Measurements from ENCODE around the gene DVL1. TPM values are rescaled to one million over a fixed set of nuclear protein-coding genes. Genes with fewer than 3 reads are reported as not detected.
A peak's percentile ranks its signal among the peaks of the same experiment; 100 is the strongest.

Gene DVL1
- total and polyA plus RNA-seq, 2 of the 13 experiments (the other 11 are each of a cell fraction or from before 2014, with no cell fraction given) = 30.8 to 60.4 TPM

DNA sequence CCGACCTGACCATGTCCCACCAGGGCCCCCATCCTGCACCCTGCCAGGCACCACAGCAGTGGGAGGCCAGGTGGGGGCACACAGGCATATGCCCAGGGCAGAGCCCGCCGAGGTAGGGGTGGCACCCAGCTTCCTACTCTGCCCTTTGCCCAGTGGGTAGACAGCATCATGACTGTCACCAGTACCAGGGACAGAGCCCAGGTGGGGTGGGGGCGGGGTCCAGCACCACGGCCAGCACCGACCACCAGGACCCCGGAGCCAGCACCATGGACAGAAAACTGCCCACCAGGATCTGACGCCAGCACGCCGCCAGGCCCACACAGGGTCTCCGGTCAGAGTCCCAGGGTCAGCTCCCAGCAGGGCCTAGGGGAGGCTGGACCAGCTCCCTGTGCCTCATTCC is 14.4 kb downstream of the DVL1 start (continued):
- TF ChIP-seq, protein P1, sequence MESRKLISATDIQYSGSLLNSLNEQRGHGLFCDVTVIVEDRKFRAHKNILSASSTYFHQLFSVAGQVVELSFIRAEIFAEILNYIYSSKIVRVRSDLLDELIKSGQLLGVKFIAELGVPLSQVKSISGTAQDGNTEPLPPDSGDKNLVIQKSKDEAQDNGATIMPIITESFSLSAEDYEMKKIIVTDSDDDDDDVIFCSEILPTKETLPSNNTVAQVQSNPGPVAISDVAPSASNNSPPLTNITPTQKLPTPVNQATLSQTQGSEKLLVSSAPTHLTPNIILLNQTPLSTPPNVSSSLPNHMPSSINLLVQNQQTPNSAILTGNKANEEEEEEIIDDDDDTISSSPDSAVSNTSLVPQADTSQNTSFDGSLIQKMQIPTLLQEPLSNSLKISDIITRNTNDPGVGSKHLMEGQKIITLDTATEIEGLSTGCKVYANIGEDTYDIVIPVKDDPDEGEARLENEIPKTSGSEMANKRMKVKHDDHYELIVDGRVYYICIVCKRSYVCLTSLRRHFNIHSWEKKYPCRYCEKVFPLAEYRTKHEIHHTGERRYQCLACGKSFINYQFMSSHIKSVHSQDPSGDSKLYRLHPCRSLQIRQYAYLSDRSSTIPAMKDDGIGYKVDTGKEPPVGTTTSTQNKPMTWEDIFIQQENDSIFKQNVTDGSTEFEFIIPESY (CRISPR knock-in tag; IDR thresholded peaks at IDR 0.05) = no peak
- TF ChIP-seq ZNF841 (CRISPR knock-in tag; IDR thresholded peaks at IDR 0.05; ENCODE audit: borderline replicate concordance) (no peak), NR2F1 (CRISPR knock-in tag; IDR thresholded peaks at IDR 0.05) (no peak), ZNF264 (CRISPR knock-in tag; IDR thresholded peaks at IDR 0.05) (no peak), RELA (CRISPR knock-in tag; IDR thresholded peaks at IDR 0.05) (no peak), ZNF570 (CRISPR knock-in tag; IDR thresholded peaks at IDR 0.05; ENCODE audit: borderline replicate concordance) (0 out of 2 replicates have a peak, but pooled peaks have one; percentile 47), SIN3B (IDR thresholded peaks at IDR 0.05; ENCODE audit: low read length) (no peak), DR1 (CRISPR knock-in tag; IDR thresholded peaks at IDR 0.05) (peak; percentile 44; the same call in 1 of the 2 replicates), KLF13 (CRISPR knock-in tag; IDR thresholded peaks at IDR 0.05) (no peak), PRMT3 (CRISPR knock-in tag; IDR thresholded peaks at IDR 0.05; ENCODE audit: borderline replicate concordance, low read depth) (no peak), ZNF235 (CRISPR knock-in tag; IDR thresholded peaks at IDR 0.05; ENCODE audit: borderline replicate concordance) (peak; percentile 80; the same call in 1 of the 2 replicates), TEAD2 (CRISPR knock-in tag; IDR thresholded peaks at IDR 0.05) (0 out of 2 replicates have a peak, but pooled peaks have one; percentile 44), ATF3 (CRISPR knock-in tag; IDR thresholded peaks at IDR 0.05) (peak; percentile 80; the same call in 1 of the 2 replicates), STAG1 (CRISPR knock-in tag; IDR thresholded peaks at IDR 0.05) (no peak), ZNF337 (CRISPR knock-in tag; IDR thresholded peaks at IDR 0.05; ENCODE audit: borderline replicate concordance, low read depth) (no peak), SIN3A (IDR thresholded peaks at IDR 0.05; ENCODE audit: borderline replicate concordance, low read depth, low read length) (peak; percentile 90), RFX3 (CRISPR knock-in tag; IDR thresholded peaks at IDR 0.05) (no peak), ZBTB43 (CRISPR knock-in tag; conservative IDR thresholded peaks at IDR 0.05) (peak; percentile 47; the same call in 1 of the 2 replicates), NR2C2 (CRISPR knock-in tag; IDR thresholded peaks at IDR 0.05; ENCODE audit: borderline replicate concordance) (no peak), CBFB (CRISPR knock-in tag; IDR thresholded peaks at IDR 0.05) (no peak)
- TF ChIP-seq, protein P2, sequence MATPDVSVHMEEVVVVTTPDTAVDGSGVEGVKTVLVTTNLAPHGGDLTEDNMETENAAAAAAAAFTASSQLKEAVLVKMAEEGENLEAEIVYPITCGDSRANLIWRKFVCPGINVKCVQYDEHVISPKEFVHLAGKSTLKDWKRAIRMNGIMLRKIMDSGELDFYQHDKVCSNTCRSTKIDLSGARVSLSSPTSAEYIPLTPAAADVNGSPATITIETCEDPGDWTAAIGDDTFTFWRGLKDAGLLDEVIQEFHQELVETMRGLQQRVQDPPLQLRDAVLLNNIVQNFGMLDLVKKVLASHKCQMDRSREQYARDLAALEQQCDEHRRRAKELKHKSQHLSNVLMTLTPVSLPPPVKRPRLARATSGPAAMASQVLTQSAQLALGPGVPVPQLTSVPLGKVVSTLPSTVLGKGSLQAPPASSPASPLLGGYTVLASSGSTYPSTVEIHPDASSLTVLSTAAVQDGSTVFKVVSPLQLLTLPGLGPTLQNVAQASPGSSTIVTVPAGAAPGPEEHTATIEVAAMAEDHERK (CRISPR knock-in tag; IDR thresholded peaks at IDR 0.05; ENCODE audit: low read depth) = no peak
- TF ChIP-seq, protein P3, sequence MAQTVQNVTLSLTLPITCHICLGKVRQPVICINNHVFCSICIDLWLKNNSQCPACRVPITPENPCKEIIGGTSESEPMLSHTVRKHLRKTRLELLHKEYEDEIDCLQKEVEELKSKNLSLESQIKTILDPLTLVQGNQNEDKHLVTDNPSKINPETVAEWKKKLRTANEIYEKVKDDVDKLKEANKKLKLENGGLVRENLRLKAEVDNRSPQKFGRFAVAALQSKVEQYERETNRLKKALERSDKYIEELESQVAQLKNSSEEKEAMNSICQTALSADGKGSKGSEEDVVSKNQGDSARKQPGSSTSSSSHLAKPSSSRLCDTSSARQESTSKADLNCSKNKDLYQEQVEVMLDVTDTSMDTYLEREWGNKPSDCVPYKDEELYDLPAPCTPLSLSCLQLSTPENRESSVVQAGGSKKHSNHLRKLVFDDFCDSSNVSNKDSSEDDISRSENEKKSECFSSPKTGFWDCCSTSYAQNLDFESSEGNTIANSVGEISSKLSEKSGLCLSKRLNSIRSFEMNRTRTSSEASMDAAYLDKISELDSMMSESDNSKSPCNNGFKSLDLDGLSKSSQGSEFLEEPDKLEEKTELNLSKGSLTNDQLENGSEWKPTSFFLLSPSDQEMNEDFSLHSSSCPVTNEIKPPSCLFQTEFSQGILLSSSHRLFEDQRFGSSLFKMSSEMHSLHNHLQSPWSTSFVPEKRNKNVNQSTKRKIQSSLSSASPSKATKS (CRISPR knock-in tag; IDR thresholded peaks at IDR 0.05) = no peak

Measured in HepG2 (cell line).